C4-2B (cell line): Measurements from ENCODE around the gene C16orf82.

Experiments
- H3K27ac ChIP-seq: fragments of 450-650 bp; 2 replicates; pipeline ENCODE4 v1.5.1; 2017
- ZFX ChIP-seq: fragments of 450-650 bp; IDR thresholded peaks from 2 replicates; pipeline ENCODE4 v1.6.1; 2017
- TF ChIP-seq, protein P1 (sequence below): fragments of 450-650 bp; conservative IDR thresholded peaks from 2 replicates; pipeline ENCODE4 v1.5.1; 2017; ENCODE audit warnings: mild to moderate bottlenecking

Gene C16orf82

DNA sequence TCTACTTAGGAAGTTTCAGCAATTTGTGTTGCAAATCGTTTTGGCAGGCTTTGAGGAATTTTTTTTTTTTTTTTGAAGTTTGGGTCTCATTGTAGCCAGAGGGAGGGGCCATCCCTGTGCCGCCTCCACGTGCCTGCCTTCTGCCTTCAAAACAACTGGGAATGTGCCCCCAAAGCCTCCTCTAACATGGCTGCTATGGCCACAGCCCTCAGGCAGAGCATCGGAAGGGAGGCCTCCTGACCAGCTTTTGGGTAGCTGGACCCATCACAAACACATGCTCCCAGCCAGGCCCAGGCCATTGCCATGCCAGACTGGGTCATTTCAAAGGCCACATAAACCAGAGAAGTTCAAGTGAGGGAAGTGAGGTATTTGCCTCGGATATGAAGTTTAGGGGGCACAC lies 21.5 kb downstream of the C16orf82 start:
- TF ChIP-seq, protein P1, sequence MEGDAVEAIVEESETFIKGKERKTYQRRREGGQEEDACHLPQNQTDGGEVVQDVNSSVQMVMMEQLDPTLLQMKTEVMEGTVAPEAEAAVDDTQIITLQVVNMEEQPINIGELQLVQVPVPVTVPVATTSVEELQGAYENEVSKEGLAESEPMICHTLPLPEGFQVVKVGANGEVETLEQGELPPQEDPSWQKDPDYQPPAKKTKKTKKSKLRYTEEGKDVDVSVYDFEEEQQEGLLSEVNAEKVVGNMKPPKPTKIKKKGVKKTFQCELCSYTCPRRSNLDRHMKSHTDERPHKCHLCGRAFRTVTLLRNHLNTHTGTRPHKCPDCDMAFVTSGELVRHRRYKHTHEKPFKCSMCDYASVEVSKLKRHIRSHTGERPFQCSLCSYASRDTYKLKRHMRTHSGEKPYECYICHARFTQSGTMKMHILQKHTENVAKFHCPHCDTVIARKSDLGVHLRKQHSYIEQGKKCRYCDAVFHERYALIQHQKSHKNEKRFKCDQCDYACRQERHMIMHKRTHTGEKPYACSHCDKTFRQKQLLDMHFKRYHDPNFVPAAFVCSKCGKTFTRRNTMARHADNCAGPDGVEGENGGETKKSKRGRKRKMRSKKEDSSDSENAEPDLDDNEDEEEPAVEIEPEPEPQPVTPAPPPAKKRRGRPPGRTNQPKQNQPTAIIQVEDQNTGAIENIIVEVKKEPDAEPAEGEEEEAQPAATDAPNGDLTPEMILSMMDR: no peak
- no peak for TF ChIP-seq ZFX
- H3K27ac ChIP-seq: no peak overlapping the region

DNA sequence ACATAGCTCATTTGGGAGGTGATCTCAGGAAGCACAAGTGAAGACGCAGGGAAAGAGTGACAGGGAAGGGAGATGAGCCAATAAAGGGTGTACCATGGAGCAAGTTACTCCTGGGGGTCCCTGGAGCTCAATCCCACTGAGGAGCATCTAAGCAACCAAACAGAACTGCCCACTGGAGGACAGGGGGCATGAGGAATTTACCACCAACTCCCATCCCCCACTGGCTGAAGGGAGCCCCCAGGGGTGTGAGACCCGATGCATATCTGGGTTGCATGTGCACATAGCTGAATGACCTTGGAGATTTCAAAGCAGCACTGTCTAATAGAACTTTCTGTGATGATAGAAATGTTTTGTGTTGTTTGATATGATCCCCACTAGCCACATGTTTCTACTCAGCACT lies 29.6 kb downstream of the C16orf82 start:
- no peak overlapping the region for H3K27ac ChIP-seq
- TF ChIP-seq ZFX: no peak
- TF ChIP-seq, protein P1: no peak

DNA sequence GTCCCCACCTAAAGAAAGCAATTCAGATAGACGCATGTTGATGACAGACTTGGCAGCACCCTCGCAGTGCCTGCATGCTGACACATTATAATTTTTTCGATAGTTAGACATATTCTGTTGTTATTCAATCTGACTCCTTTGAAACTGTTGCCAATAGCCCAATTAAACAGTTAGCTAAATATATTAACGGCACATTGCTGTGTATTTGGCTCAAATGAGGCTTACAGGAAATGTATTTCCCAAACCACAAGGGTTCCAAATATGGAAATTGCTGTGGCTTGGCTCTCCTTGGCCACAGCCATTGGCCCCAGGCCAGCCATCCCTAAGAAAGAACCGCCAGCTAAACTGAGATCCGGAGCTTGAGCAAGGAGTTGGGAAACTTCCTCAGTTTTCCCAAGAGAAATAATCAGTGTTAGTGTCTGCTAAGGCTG lies 31.1 kb downstream of the C16orf82 start:
- H3K27ac ChIP-seq: no peak overlapping the region
- TF ChIP-seq, protein P1: no peak
- no peak for TF ChIP-seq ZFX

DNA sequence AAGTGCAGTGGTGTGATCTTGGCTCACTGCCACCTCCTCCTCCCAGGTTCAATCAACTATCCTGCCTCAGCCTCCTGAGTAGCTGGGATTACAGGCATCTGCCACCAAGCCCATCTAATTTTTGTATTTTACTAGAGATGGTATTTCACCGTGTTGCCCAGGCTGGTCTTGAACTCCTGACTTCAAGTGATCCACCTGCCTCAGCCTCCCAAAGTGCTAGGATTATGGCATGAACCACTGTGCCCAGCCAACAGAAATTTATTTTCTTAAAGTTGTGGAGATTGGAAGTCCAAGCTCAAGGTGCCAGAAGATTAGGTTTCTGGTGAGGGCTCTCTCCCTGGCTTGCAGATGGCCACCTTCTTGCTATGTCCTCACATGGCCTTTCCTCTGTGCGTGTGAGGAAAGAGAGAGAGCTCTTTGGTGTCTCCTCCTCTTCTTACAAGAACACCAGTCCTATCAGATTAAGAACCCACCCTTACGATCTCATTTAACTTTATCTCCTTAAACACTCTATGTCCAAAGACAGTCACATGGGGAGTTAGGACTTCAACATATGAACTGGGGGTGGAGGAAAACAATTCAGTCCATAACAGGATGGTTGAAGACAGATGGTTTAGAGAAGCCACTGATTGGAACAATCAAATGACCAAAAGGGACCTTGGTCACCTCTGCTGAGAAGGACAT lies 31.8 kb downstream of the C16orf82 start:
- no peak for TF ChIP-seq ZFX
- TF ChIP-seq, protein P1: no peak
- no peak overlapping the region for H3K27ac ChIP-seq

DNA sequence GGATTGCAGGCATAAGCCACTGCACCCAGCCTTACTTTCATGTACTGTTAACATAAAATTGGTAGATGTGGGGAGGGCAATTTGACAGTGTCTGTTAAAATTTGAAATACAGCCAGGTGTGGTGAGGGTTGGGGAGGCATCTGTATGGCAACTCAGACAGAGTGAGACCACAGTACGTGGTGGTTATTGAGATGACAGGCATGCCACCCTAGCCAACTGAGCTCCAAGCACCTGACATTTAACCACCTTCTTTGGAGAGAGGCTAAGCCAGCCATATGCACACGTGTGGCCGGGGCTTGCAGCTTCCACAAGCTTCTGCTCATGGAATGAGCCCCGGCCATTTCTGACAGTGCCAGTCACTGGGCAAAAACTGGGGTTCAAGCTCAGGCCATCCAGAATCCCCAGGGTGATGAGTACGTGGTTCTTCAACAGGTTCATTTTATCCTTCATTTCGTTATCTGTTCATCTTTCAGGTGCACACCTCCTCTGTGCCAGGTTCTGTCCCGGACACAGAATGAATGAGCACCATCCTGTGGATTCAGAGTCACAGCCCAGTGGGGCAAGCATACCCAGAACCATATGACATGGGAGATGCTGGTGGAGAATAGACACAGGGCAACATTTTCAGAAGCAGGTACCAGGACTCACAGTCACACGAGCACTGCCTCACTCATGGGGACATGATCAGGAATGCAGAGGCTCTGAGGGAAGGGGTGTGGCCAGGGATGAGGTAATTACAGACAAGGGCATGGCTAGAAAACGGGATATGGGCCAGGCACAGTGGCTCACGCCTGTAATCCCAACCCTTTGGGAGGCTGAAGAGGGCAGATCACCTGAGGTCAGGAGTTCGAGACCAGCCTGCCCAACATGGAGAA lies 36.2 kb downstream of the C16orf82 start:
- TF ChIP-seq, protein P1: no peak
- TF ChIP-seq ZFX: no peak
- no peak overlapping the region for H3K27ac ChIP-seq

DNA sequence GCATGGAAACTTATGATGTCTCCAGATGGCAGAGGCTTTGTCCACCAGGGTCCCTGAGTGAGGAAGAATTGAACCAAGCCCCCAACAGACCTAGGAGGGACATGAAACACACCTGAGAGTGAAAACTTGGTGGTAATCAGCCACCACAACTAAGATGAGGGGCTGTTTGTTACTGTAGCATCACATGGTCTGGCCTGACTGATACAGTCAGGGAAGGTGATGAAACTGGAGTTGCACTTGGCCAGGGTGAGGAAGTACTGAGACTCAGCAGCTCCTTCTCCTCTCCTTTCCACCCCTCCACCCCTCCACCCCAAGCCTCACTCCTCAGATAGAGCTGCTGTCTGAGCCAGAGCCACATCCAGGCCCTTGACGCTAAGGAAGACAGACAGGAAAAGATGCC lies 37.2 kb downstream of the C16orf82 start:
- no peak overlapping the region for H3K27ac ChIP-seq
- TF ChIP-seq, protein P1: no peak
- no peak for TF ChIP-seq ZFX

DNA sequence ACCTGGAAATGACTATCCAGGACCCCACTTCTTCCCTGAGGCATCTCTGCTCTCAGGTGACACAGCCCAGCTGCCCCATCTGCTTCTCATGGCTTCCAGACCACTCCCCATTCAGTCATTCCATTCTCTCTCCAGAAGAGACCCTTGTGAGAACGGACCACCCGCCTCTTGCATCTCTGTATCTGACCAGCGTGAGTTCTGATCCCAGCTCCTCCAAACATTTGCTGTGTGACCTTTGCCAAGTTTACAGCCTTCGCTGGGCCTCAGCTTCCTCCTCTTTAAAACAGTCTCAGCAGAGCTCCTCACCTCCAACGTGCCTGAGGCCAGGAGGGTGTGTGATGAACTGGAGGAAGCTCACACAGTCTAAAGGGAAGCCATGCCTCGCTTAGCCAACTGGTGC lies 39.6 kb downstream of the C16orf82 start:
- no peak overlapping the region for H3K27ac ChIP-seq
- TF ChIP-seq ZFX: no peak
- TF ChIP-seq, protein P1: no peak
